Stimulated activated memory B cell treated with anti-CD40 and anti-IgM and Interleukin-4, amounts not matched to agents 10 μg/mL and 1 μg/mL and 100 μg/mL, for 72 hours (primary cell): ENCODE measurements around the gene CADM1.

Experiments
- ATAC-seq: fragments of 150-1000 bp; cut with Tn5 transposase; 2 replicates; pipeline ENCODE4 v1.10.0; 2021
- H3K27ac Mint-ChIP-seq: one replicate; pipeline ENCODE4 v1.8.0; 2022; ENCODE audit warnings: mild to moderate bottlenecking, mixed read lengths
- H3K27me3 Mint-ChIP-seq: one replicate; pipeline ENCODE4 v1.8.0; 2022; ENCODE audit warnings: mixed read lengths
- H3K36me3 Mint-ChIP-seq: one replicate; pipeline ENCODE4 v1.8.0; 2022; ENCODE audit warnings: mixed read lengths
- H3K4me1 Mint-ChIP-seq: one replicate; pipeline ENCODE4 v1.8.0; 2022; ENCODE audit warnings: mixed read lengths
- H3K4me3 Mint-ChIP-seq: one replicate; pipeline ENCODE4 v1.8.0; 2022; ENCODE audit warnings: mild to moderate bottlenecking, moderate library complexity, mixed read lengths
- H3K9me3 Mint-ChIP-seq: one replicate; pipeline ENCODE4 v1.8.0; 2022; ENCODE audit warnings: mixed read lengths

CADM1 gene

DNA sequence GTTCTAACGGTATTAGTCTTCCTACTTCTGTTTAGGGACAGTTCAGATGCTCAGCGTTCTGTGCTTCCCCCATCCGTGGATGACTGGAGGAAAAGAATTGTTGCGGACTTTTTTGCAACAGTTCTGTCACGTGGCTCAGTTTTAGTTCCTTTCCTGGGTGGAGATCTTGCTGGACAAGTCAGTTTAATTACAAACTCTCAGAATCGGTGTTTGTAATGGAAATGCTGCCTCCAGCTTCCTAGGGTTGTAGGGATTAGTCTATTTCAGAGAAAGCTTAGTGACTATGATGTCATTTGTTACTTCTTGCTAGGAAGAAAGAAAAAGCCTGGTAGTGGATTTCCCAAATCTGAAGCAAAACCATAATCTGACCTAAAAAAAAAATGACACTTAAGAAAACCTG, 320.4 kb downstream of the CADM1 start:
- H3K27me3 Mint-ChIP-seq = peaks cover 9% of the 10 kb centered on the region

DNA sequence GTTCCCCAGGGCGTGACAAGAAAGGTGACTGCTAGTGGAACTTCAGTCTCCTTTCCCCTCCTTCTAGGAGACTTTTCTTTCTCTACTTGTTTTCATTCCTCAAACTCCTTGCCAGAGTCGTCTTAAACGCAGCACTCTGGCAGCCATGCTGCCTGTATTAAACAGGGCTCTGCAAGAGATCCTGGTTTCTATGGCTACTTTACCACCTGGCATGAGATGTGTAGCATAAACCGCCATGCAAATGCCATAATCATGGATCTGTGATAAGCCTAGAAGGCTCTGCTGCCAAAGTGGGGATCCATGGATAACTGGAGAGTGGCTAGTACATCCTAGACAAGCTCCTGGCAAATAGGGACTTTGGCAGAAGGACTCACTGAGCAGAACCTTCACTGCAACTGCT, 321.1 kb downstream of the CADM1 start:
- ATAC-seq = no peak
- no peaks in the 10 kb centered on the region for H3K36me3 Mint-ChIP-seq
- peaks cover 9% of the 10 kb centered on the region for H3K27me3 Mint-ChIP-seq
- no peak overlapping the region for H3K27ac Mint-ChIP-seq
- H3K4me3 Mint-ChIP-seq = no peak overlapping the region
- no peaks in the 10 kb centered on the region for H3K4me1 Mint-ChIP-seq
- H3K9me3 Mint-ChIP-seq = no peaks in the 10 kb centered on the region

More for the DNA sequence above, 320.4 kb downstream of the CADM1 start:
- H3K4me1 Mint-ChIP-seq = no peaks in the 10 kb centered on the region
- no peak for ATAC-seq
- no peak overlapping the region for H3K4me3 Mint-ChIP-seq
- H3K9me3 Mint-ChIP-seq = no peaks in the 10 kb centered on the region
- no peak overlapping the region for H3K27ac Mint-ChIP-seq
- no peaks in the 10 kb centered on the region for H3K36me3 Mint-ChIP-seq

DNA sequence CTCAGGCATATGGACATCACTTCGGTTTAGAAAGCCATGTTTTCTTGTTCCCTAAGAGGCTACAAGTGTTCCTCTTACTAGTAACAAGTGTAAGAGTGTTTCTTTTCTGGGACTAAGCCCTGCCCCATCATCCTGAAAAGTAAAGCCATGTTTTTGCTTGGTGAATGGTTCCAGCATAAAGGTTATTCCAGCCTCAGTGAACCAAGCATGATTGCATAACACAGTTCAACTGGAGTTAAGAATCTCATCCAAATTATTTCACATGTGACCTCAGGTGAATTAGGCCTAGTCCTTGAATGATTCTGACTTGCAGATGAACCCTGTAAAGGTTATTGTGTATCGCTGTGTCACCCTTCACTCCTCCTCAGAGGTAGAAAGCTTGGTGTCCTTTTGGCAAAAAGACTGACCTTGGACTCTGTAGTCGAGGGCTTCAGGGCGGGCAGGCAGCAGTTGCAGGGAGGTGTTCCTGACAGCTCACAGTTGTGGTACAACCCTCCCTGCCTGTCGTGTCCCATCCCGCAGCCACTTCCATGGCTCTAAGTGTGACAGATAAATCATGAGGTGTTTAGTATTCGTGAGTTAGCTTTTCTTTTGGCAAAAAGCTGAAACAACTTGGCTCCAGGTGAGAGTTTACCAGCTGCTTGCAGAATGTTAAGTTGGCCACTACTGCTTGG, 321.8 kb downstream of the CADM1 start:
- Mint-ChIP-seq H3K9me3 (no peaks in the 10 kb centered on the region), H3K4me3 (no peak overlapping the region), H3K27ac (no peak overlapping the region), H3K4me1 (no peaks in the 10 kb centered on the region), H3K27me3 (peaks cover 9% of the 10 kb centered on the region), H3K36me3 (no peaks in the 10 kb centered on the region)
- ATAC-seq = no peak

DNA sequence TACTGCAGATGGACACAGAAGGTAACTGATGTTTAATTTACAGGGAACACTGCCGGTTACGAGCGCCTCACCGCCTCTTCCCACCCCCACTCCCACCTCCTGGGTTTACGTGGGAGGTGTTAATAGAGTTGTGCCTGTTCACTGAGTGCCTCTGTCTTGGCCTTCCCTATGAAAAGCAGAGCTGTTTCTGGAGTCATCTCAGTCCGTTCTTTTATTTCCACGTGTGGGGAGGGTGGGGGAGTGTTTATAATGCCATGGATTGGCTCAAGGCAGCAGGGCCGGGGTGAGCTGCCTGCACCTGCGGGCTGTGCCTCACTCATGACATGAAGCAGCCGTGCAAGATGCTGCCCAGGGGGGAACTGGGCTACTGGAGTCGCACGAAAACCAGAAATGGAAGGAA, 322.7 kb downstream of the CADM1 start:
- no peak overlapping the region for H3K4me3 Mint-ChIP-seq
- H3K36me3 Mint-ChIP-seq = no peaks in the 10 kb centered on the region
- no peaks in the 10 kb centered on the region for H3K9me3 Mint-ChIP-seq
- peaks cover 3% of the 10 kb centered on the region for H3K27me3 Mint-ChIP-seq
- no peak for ATAC-seq
- H3K27ac Mint-ChIP-seq = no peak overlapping the region
- H3K4me1 Mint-ChIP-seq = no peaks in the 10 kb centered on the region

DNA sequence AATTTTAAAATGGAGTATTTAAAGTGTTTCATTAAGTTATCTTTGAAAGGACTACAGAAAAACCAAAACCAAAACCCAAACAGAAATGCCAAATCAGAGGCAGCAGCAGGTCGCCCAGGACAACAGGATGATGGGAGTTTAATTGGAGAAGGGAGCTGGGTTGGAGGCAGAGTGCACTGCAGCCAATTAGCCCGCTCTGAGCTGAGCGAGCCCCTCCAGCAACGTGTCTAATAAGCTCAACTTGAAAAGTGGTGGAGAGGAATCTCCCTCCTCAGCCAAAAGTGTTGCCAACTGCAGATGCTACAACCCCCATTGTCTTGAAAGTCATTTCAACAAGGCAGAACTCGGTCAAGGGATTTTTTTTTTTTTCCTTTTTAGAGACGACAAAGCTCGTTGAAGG, 323.9 kb downstream of the CADM1 start:
- no peaks in the 10 kb centered on the region for H3K9me3 Mint-ChIP-seq
- no peak for ATAC-seq
- H3K27ac Mint-ChIP-seq = no peak overlapping the region
- H3K4me1 Mint-ChIP-seq = no peaks in the 10 kb centered on the region
- no peaks in the 10 kb centered on the region for H3K36me3 Mint-ChIP-seq
- H3K4me3 Mint-ChIP-seq = no peak overlapping the region
- H3K27me3 Mint-ChIP-seq = peaks cover 6% of the 10 kb centered on the region

DNA sequence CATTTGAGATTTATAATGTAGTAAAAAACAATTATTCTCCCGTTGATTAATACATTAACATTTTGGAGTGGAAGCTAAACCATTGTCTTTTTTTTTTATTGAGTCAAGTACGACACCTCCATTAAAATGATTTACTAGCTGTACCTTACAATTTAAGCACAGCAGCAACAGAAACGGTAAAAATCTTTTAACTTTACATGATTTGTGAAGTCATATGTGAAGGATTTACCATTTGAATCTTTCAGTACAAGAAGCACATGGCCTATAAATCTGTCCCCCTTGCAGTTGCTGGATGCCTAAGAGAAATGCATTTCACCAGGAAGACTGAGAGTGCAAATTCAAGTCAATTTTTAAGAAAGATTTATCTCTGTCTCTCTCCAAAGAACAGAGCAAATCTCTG, 324.6 kb downstream of the CADM1 start:
- Mint-ChIP-seq H3K27ac (no peak overlapping the region), H3K4me3 (no peak overlapping the region), H3K9me3 (no peaks in the 10 kb centered on the region), H3K36me3 (no peaks in the 10 kb centered on the region), H3K27me3 (peaks cover 6% of the 10 kb centered on the region), H3K4me1 (no peaks in the 10 kb centered on the region)
- ATAC-seq = no peak

DNA sequence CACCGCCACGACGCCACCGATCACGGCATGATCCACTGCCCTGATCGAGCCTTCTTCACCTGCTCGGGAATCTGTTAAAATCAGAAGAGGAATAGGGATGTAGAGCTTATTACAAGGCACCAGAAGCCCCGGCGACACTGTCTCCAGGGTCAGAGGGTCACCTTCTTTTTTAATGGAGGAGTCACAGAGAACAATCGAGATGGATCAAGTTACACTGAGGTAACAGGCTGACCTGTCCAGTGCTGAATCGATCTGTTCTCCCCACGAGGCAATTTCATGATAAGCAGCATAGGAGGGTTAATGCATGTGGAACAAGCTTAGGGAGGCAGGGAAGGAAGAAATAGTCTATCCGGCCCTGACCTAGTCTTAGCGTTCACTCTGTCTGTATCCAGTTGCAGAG, 325.5 kb downstream of the CADM1 start:
- Mint-ChIP-seq H3K4me3 (no peak overlapping the region), H3K27ac (no peak overlapping the region), H3K36me3 (no peaks in the 10 kb centered on the region), H3K4me1 (no peaks in the 10 kb centered on the region), H3K9me3 (no peaks in the 10 kb centered on the region), H3K27me3 (peaks cover 6% of the 10 kb centered on the region)
- no peak for ATAC-seq

DNA sequence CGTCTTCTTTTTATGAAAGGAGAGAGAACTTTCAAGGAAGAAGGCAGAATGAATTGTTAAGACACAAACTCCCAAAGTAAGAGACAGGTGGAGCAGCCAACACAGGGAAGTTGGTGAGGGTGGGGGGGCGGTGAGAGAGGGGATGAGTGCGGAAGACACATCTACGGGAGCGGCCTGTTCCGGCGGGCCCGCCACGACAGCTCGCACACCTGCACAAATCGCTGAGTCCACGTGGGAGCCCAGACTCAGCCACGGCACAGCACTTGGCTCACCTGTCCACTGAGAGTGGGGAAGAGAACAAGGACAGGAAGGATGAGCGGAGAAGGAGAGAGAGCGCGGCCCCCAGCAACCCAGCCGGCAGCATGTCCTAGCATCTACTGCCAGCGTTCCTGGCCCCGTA, 331.1 kb downstream of the CADM1 start:
- Mint-ChIP-seq H3K27ac (no peak overlapping the region), H3K27me3 (peaks cover 6% of the 10 kb centered on the region), H3K4me3 (no peak overlapping the region), H3K4me1 (no peaks in the 10 kb centered on the region), H3K9me3 (no peaks in the 10 kb centered on the region), H3K36me3 (no peaks in the 10 kb centered on the region)
- ATAC-seq = no peak

DNA sequence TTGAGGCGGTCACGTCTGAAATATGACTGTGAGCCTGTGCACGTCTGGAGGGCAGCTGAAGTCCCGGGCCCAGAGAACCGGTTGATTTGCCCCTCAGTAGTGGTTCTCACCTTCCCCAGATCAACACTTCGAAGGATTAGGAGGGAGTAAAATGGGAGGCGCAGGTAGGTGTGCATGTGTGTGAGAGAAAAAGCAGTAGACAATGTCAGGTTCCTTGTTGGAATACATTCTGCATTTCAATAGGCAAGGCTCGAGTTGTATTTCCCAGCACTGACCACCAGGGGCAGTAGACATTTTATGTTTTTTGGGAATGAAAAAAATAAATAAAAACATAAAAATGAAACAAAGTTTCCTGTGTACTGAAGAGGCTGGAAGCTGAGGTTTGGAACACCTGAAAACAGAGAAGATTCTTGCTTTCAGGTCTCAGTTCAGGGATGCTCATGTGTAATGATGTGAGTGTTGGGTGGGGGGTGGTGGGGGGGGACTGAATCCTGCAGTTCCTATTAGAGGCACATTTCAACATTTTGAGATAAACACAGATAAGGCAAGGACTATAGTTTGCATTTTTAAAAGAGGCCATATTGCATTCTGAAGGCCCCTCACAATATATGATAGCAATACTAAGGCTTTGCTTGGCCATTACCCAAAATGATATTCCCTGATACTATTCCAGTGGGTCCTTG, 333.9 kb downstream of the CADM1 start:
- Mint-ChIP-seq H3K4me1 (no peaks in the 10 kb centered on the region), H3K36me3 (no peaks in the 10 kb centered on the region), H3K27ac (no peak overlapping the region), H3K27me3 (peaks cover 15% of the 10 kb centered on the region), H3K4me3 (no peak overlapping the region), H3K9me3 (no peaks in the 10 kb centered on the region)
- ATAC-seq = no peak

DNA sequence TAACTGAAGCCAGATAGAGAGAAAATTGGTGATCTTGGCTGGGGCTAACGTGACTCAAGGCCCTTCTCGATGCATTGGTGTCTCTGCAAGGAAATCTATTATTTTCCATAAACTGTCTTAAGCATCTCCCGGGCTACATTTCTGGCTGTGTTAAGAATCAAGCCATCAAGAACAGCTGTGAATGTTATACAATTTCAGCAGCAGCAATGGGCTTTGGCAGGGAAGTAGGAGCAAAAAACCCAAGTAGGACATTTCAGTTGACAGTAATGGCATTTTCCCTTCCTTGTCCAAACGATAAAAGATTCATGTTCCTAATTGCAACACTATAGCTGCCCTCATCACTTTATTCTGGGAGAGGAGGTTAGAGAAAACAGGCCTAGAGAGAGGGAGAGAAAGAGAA, 335.0 kb downstream of the CADM1 start:
- no peak overlapping the region for H3K27ac Mint-ChIP-seq
- no peak overlapping the region for H3K4me3 Mint-ChIP-seq
- no peaks in the 10 kb centered on the region for H3K9me3 Mint-ChIP-seq
- peaks cover 17% of the 10 kb centered on the region for H3K27me3 Mint-ChIP-seq
- no peaks in the 10 kb centered on the region for H3K36me3 Mint-ChIP-seq
- no peak for ATAC-seq
- H3K4me1 Mint-ChIP-seq = no peaks in the 10 kb centered on the region

DNA sequence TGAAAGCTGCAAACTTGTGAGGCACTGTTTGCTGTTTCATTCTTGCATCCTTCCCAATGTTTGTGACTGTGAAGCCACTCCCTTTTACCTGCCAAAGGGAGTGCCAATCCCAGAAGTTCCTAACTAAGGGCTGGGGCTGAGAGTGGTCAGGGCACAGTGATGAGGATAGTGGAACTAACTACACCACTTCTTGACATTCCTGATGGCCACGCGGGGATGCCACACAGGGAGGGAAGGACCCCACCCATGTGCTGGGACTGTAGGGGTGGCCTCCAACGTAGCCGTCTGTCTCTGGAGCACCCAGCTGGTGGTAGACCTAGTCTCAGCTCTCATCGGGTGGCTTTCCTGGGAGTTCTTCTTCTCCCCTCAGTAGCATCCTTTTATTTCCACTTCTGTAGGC, 335.5 kb downstream of the CADM1 start:
- H3K27ac Mint-ChIP-seq = no peak overlapping the region
- peaks cover 20% of the 10 kb centered on the region for H3K27me3 Mint-ChIP-seq
- no peak overlapping the region for H3K4me3 Mint-ChIP-seq
- H3K4me1 Mint-ChIP-seq = no peaks in the 10 kb centered on the region
- H3K36me3 Mint-ChIP-seq = no peaks in the 10 kb centered on the region
- no peak for ATAC-seq
- no peaks in the 10 kb centered on the region for H3K9me3 Mint-ChIP-seq

DNA sequence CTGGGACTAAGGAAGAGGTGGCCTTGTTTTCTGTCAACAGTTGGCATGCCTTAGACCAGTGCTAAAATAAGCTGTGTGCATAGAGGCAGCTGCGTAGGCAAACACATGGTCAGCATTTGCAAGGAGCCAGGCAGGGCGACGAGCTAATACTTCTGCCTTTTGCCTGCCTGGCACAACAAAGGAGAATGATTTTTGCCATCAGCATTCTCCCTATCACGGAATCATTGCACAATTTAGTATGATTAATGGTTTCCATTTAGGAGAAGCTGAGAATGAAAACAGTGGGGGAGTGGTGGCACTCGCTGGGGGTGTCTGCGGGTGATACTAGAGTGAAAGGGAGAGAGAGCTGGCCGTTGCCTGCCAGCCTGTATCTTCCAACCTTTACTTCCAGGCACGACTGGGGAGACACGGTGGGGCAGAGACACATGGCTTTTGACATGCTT, 336.0 kb downstream of the CADM1 start:
- Mint-ChIP-seq H3K27ac (no peak overlapping the region), H3K4me1 (no peaks in the 10 kb centered on the region)

DNA sequence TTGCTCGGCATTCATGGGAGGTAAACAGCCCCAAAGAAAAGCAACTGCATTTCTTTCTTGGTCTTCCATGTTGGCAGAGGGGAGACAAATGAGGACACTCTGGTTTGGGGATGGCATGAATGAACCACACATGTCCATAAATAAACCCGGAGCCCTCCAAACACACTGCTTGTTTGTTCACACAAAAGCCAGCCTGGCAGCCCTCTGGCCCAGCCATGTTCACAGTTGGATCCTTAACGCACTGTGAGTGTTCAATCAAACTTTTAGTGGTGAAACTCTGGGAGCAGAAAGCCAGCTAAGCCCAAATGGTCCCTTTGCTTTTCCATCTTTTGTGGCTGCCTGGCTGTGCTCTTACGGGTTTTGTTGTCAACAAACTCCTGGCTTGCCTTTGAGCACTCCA, 336.8 kb downstream of the CADM1 start:
- ATAC-seq = no peak
- Mint-ChIP-seq H3K4me3 (no peak overlapping the region), H3K27ac (no peak overlapping the region), H3K4me1 (no peaks in the 10 kb centered on the region), H3K36me3 (no peaks in the 10 kb centered on the region), H3K27me3 (peaks cover 33% of the 10 kb centered on the region), H3K9me3 (no peaks in the 10 kb centered on the region)

More for the DNA sequence above, 336.0 kb downstream of the CADM1 start:
- Mint-ChIP-seq H3K27me3 (peaks cover 25% of the 10 kb centered on the region), H3K4me3 (no peak overlapping the region), H3K36me3 (no peaks in the 10 kb centered on the region), H3K9me3 (no peaks in the 10 kb centered on the region)
- ATAC-seq = no peak

DNA sequence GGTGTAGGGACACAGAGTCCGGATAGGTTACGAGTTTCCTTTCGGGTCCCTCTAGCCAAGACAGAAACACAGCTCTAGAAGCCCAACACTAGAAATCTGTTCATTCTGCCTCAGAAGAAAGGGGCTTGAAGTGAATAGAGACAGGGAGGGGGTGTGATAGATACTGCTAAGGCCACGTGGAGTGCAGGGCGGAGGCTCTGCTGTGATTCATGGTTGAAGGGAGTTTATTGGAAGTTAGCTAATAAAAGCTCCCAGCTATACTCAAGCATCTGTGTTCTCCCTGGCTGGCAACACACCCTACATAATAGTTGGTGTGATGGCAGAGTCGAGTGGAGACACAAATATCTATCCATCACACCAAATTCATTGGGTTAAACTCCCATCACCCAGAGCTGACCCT, 337.4 kb downstream of the CADM1 start:
- Mint-ChIP-seq H3K27me3 (peaks cover 34% of the 10 kb centered on the region), H3K36me3 (no peaks in the 10 kb centered on the region), H3K27ac (no peak overlapping the region), H3K4me3 (no peak overlapping the region), H3K4me1 (no peaks in the 10 kb centered on the region), H3K9me3 (no peaks in the 10 kb centered on the region)
- ATAC-seq = no peak

DNA sequence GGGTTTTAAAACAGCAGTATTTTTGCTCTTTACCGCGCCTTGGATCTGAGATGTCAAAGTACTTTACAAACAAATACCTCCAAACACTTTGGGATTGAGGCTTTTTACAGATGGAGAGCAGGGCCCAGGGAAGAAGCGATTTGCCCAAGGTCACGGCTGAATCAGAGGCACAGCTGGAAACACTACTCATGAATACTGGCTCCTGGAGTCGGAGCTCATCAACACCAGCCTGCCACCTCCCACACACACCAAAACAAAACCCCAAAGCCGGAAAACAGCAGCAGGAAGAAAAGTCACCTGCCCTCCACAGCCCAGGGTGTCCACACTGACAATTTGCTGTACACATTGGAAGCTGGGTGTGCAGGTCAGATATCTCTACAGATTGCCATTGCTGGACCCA, 339.4 kb downstream of the CADM1 start:
- H3K4me1 Mint-ChIP-seq = no peaks in the 10 kb centered on the region
- H3K4me3 Mint-ChIP-seq = no peak overlapping the region
- H3K27me3 Mint-ChIP-seq = peaks cover 47% of the 10 kb centered on the region
- H3K27ac Mint-ChIP-seq = no peak overlapping the region
- no peaks in the 10 kb centered on the region for H3K9me3 Mint-ChIP-seq
- no peaks in the 10 kb centered on the region for H3K36me3 Mint-ChIP-seq
- ATAC-seq = no peak

DNA sequence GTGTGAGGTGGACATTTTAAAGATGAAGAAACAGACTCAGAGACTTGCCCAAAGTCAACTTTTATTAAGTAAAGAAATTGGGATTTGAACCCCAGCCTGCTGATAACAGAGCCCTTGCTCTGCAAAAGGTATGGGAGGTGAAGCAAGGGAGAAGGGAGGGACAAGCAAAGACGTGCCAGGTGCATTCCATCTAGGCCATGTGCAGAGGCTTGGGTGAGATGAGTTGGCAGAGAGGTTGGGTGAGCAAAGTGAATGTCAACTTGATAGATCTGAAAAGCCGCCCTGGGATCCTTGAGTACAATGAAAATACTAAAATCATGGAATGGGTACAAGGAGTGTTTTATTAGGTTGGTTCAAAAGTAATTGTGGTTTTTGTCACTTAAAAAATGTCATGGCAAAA, 341.3 kb downstream of the CADM1 start:
- Mint-ChIP-seq H3K27me3 (peaks cover 47% of the 10 kb centered on the region), H3K4me3 (no peak overlapping the region), H3K9me3 (no peaks in the 10 kb centered on the region), H3K27ac (no peak overlapping the region), H3K36me3 (no peaks in the 10 kb centered on the region), H3K4me1 (no peaks in the 10 kb centered on the region)
- ATAC-seq = no peak
